GM12891 (cell line): ENCODE data around the gene CCDC82.

Source experiments
- DNase-seq: peaks from one replicate; pipeline ENCODE4 v3.0.0; 2011; ENCODE audit warnings: low spot score; ENCODE audit not compliant: insufficient read length
- FAIRE-seq: peaks from 2 replicates; lab custom pipeline; 2011; peaks lifted over from hg19 to GRCh38; lab: Jason Lieb, UNC
- PAX5 ChIP-seq: IDR thresholded peaks from 2 replicates; pipeline ENCODE4 v1.6.1; 2011; ENCODE audit warnings: low read length, moderate library complexity, mild to moderate bottlenecking; ENCODE audit not compliant: insufficient read depth, severe bottlenecking
- POLR2A ChIP-seq: IDR thresholded peaks from 2 replicates; pipeline ENCODE4 v1.6.1; 2011; ENCODE audit warnings: low read depth, low read length, control low read depth
- POLR2AphosphoS5 ChIP-seq: IDR thresholded peaks from 2 replicates; pipeline ENCODE4 v1.6.1; 2011; ENCODE audit warnings: low read depth, low read length, control low read depth
- POU2F2 ChIP-seq: IDR thresholded peaks from 2 replicates; pipeline ENCODE4 v1.6.1; 2011; ENCODE audit warnings: low read depth, mild to moderate bottlenecking, control low read depth, low read length, moderate library complexity
- SPI1 ChIP-seq: IDR thresholded peaks from 2 replicates; pipeline ENCODE4 v1.6.1; 2011; ENCODE audit warnings: low read depth, low read length, control low read depth
- TAF1 ChIP-seq: IDR thresholded peaks from 2 replicates; pipeline ENCODE4 v1.6.1; 2011; ENCODE audit warnings: low read depth, low read length, control low read depth

CCDC82 gene

GRCh38 chr11:96393753-96394348, 4.1 kb upstream of the CCDC82 start:
- FAIRE-seq: peak; percentile 74
- no peak for DNase-seq
- TF ChIP-seq TAF1: no peak
- no peak for TF ChIP-seq POLR2AphosphoS5
- no peak for TF ChIP-seq PAX5
- no peak for TF ChIP-seq SPI1
- TF ChIP-seq POU2F2: no peak
- TF ChIP-seq POLR2A: no peak

- DNase-seq (no peak), FAIRE-seq (no peak)
- TF ChIP-seq POU2F2: no peak
- no peak for TF ChIP-seq POLR2A
- no peak for TF ChIP-seq TAF1
- no peak for TF ChIP-seq POLR2AphosphoS5
- no peak for TF ChIP-seq PAX5
- no peak for TF ChIP-seq SPI1
Measured at GRCh38 chr11:96391698-96392307, 2.1 kb upstream of the CCDC82 start.

GRCh38 chr11:96390488-96390792, 728 bp upstream of the CCDC82 start:
- TF ChIP-seq TAF1: no peak
- TF ChIP-seq PAX5: no peak
- no peak for TF ChIP-seq POU2F2
- TF ChIP-seq SPI1: no peak
- no peak for TF ChIP-seq POLR2AphosphoS5
- TF ChIP-seq POLR2A: no peak
- FAIRE-seq (no peak), DNase-seq (no peak)

GRCh38 chr11:96388891-96389719, 607 bp downstream of the CCDC82 start:
- TF ChIP-seq POU2F2 (no peak), PAX5 (no peak), POLR2AphosphoS5 (no peak), TAF1 (no peak), SPI1 (no peak), POLR2A (no peak)
- no peak for FAIRE-seq
- DNase-seq: no peak

- no peak for FAIRE-seq
- TF ChIP-seq POU2F2: no peak
- no peak for TF ChIP-seq SPI1
- no peak for TF ChIP-seq TAF1
- TF ChIP-seq POLR2A: no peak
- no peak for TF ChIP-seq POLR2AphosphoS5
- TF ChIP-seq PAX5: no peak
- DNase-seq: no peak
Measured at GRCh38 chr11:96385187-96385586, 4.5 kb downstream of the CCDC82 start.

GRCh38 chr11:96384156-96384555, 5.6 kb downstream of the CCDC82 start:
- TF ChIP-seq SPI1 (no peak), POLR2A (no peak)
- FAIRE-seq: peak; percentile 45
- no peak for DNase-seq

GRCh38 chr11:96376796-96377195, 12.9 kb downstream of the CCDC82 start:
- DNase-seq (no peak), FAIRE-seq (no peak)
- TF ChIP-seq POLR2A: no peak
- TF ChIP-seq POLR2AphosphoS5: no peak
- no peak for TF ChIP-seq PAX5
- no peak for TF ChIP-seq TAF1
- TF ChIP-seq SPI1: no peak

- no peak for TF ChIP-seq POLR2A
- no peak for TF ChIP-seq PAX5
- TF ChIP-seq POLR2AphosphoS5: no peak
- TF ChIP-seq POU2F2: no peak
- TF ChIP-seq TAF1: no peak
- no peak for TF ChIP-seq SPI1
- FAIRE-seq (no peak), DNase-seq (no peak)
Measured at GRCh38 chr11:96373826-96374225, 15.9 kb downstream of the CCDC82 start.

- no peak for DNase-seq
- FAIRE-seq: no peak
- TF ChIP-seq TAF1 (no peak), POU2F2 (no peak), POLR2AphosphoS5 (no peak), POLR2A (no peak), PAX5 (no peak), SPI1 (no peak)
Measured at GRCh38 chr11:96367342-96367741, 22.4 kb downstream of the CCDC82 start.

- FAIRE-seq (peak; percentile 38), DNase-seq (no peak)
- TF ChIP-seq TAF1 (no peak), POLR2A (no peak), POU2F2 (no peak), PAX5 (no peak), SPI1 (no peak), POLR2AphosphoS5 (no peak)
Measured at GRCh38 chr11:96366024-96366423, 23.7 kb downstream of the CCDC82 start.
